Esophagus squamous epithelium (tissue), 4 donors: ENCODE measurements around the gene STARD3.

Source experiments
- CTCF ChIP-seq, 6 experiments: fragments of 450-650 bp in 4 of 6; fragments of 200-600 bp in 2 of 6; sonication (generic) in 2 of 6; IDR thresholded peaks; one replicate each; pipeline ENCODE4 v1.5.1; 2016 to 2019; ENCODE audit warnings: antibody characterized with exemption in 6 of 6, mild to moderate bottlenecking in 4 of 6, moderate library complexity in 4 of 6
- POLR2A ChIP-seq, 4 donors: fragments of 450-650 bp; IDR thresholded peaks; one replicate each; pipeline ENCODE4 v1.6.1; 2017; ENCODE audit warnings: antibody characterized with exemption in 4 of 4, mild to moderate bottlenecking in 4 of 4, moderate library complexity in 3 of 4

GRCh38 chr17:39648616-39649366, 11.8 kb downstream of the STARD3 start:
- TF ChIP-seq CTCF (IDR thresholded peaks at IDR 0.05) (no peak), POLR2A (IDR thresholded peaks at IDR 0.05) (no peak)
